ENCODE measurements around the gene ALK.

Gene ALK

DNA sequence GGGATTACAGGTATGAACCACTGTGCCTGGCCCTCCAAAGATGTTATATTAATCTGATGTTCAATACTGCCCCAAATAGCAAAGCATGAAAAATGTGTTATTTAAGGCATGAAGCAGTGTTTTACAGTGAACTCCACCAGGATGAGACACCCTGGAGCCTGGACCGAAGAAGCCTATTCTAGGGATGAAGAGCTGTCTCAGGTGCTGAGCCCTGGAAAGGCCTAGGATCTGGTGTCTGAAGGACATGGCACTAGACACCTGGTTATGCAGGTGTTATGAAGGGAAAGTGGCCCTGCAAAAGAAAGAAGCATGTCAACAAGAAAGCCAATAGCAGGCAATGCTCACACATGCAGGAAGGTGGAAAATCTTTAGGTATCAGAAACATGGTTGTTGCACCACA lies 431.8 kb downstream of the ALK start:
- TF ChIP-seq, protein P1, sequence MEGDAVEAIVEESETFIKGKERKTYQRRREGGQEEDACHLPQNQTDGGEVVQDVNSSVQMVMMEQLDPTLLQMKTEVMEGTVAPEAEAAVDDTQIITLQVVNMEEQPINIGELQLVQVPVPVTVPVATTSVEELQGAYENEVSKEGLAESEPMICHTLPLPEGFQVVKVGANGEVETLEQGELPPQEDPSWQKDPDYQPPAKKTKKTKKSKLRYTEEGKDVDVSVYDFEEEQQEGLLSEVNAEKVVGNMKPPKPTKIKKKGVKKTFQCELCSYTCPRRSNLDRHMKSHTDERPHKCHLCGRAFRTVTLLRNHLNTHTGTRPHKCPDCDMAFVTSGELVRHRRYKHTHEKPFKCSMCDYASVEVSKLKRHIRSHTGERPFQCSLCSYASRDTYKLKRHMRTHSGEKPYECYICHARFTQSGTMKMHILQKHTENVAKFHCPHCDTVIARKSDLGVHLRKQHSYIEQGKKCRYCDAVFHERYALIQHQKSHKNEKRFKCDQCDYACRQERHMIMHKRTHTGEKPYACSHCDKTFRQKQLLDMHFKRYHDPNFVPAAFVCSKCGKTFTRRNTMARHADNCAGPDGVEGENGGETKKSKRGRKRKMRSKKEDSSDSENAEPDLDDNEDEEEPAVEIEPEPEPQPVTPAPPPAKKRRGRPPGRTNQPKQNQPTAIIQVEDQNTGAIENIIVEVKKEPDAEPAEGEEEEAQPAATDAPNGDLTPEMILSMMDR (IDR thresholded peaks at IDR 0.05), result no peak
- no peak for TF ChIP-seq ZFX (IDR thresholded peaks at IDR 0.05; ENCODE audit: borderline replicate concordance)
- H3K27ac ChIP-seq, result no peak overlapping the region

DNA sequence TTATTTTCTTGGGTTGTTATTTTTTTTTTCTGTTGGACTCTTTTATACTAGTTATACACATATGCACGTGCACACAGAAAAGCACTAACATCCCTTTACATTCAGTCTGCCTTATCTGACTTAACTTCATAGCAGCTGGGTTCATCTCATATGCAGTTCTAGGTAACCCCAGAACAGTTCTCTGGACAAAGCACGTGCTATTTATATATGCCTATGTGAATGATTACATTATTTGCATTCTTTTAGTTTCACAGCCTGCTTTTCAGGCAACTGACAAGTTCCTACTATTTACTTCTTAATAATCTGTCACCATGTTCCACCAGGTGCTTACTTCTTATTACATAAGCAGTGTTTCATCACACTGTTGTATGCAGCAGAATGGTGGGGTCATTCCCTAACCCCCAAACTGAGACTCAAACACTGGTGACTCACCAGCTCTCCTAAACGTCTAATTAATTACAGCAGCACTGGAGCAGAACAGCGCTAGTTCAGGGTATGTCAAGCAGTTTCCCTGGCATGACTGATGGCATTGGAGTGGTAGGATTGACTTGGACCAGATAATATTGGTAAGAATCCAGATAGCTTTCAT lies 433.3 kb downstream of the ALK start:
- TF ChIP-seq, protein P1 (IDR thresholded peaks at IDR 0.05), result no peak
- TF ChIP-seq ZFX (IDR thresholded peaks at IDR 0.05; ENCODE audit: borderline replicate concordance), result no peak
- no peak overlapping the region for H3K27ac ChIP-seq

DNA sequence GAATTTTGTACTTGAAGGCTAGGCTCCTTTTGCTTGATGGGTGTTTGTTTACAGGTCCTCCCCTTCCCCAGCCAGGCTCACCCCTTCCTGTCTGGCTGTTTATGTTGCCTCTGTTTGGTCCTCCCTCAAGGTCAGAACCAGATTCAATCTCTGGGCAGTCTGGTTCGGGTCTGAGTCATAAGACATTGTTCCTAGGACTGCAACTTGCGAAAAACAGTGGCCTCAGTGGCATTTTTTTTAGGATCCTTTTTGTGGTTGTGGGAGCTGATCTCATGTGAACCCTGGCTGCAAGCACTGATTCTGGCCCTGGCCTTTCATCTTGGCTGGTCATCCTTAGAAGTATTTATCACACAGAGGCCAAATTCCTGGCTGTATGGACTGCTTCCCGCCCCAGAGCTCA lies 435.8 kb downstream of the ALK start:
- TF ChIP-seq, protein P1 (IDR thresholded peaks at IDR 0.05), result no peak
- TF ChIP-seq ZFX (IDR thresholded peaks at IDR 0.05; ENCODE audit: borderline replicate concordance), result no peak
- H3K27ac ChIP-seq, result no peak overlapping the region

DNA sequence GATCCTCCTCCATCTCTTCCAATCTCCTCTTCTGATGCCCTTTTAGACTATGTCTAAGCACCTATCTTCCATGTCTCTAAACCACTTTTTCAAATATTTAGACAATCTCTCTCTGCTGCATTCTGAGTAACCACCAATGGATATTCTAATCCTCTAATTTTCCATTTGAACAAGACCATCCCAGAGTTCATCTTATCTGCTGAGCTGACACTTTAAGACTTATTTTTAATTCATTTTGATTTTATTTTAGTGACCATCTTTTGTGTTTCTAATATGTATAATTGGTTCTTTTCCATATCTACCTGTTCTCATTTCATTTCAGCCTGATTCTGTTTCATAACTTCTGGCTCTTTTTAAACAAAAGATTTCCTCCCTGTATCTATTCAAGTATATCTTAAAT lies 436.3 kb downstream of the ALK start:
- TF ChIP-seq ZFX (IDR thresholded peaks at IDR 0.05; ENCODE audit: borderline replicate concordance), result no peak
- TF ChIP-seq, protein P1 (IDR thresholded peaks at IDR 0.05), result no peak
- no peak overlapping the region for H3K27ac ChIP-seq

DNA sequence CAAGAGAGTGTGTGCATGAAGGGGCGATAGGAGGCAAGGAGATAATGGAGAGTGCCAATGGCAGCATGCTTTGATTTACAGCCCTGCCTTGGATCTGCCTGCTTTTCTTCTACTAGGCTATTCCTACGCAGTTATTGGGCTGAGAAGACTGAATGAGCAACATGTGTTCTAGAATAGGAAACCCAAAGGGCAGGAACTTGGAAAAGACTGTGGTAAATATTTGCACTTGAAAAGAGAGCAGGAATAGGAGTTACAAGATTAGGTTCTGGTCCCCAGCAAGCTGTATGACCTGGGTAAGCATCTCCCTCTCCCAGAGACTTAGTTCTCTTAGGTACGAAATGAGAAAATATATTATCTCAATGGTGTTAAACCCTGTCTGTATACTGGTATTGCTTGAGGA lies 438.5 kb downstream of the ALK start:
- TF ChIP-seq, protein P1 (IDR thresholded peaks at IDR 0.05), result no peak
- TF ChIP-seq ZFX (IDR thresholded peaks at IDR 0.05; ENCODE audit: borderline replicate concordance), result no peak
- no peak overlapping the region for H3K27ac ChIP-seq

DNA sequence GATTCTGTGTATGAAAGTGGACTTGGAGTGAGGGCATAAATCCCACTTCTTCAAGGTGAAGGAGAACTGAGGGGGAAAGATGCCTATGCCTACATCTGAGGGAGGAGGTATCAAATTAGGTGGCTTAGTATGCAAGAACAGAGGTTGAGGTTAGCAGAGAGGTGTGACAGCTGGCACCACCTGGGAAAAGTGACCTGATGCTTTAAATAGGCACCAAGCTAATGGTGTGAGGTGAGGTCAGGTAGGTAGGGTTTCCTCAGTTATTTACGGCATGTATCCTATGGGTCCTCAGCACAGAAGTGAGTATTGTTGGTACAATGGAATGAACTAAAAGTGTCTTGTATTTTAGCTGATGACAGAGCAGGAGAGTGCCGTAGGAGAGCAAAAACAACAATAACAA lies 439.0 kb downstream of the ALK start:
- H3K27ac ChIP-seq, result no peak overlapping the region
- no peak for TF ChIP-seq ZFX (IDR thresholded peaks at IDR 0.05; ENCODE audit: borderline replicate concordance)
- TF ChIP-seq, protein P1 (IDR thresholded peaks at IDR 0.05), result no peak

DNA sequence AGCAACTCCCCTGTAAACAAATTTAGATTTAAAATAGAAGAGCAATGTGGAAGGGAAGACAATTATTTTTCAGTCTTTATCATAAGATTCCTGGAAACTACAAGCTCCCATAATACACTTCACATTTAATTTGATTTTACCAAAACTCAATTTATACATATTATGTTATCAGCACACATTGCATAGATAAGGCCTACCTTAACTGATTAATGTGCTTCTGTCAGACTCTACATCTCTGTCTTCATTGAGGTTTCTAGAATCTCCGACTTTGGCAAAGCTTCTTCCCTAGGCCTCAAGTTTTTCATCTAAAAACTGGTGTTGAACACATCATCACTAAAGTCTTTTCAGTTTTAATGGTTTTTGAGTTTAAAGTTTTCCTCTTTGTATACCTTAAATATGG lies 440.1 kb downstream of the ALK start:
- no peak overlapping the region for H3K27ac ChIP-seq
- no peak for TF ChIP-seq ZFX (IDR thresholded peaks at IDR 0.05; ENCODE audit: borderline replicate concordance)
- TF ChIP-seq, protein P1 (IDR thresholded peaks at IDR 0.05), result no peak

All from 22Rv1 (cell line).